ENCODE results near the gene DLG2. TPM values are rescaled to one million over a fixed set of nuclear protein-coding genes. Genes with fewer than 3 reads are reported as not detected.

Gene DLG2
- total RNA-seq, 2 experiments from 2014 or later = 2.0 to 2.1 TPM

GRCh38 chr11:83571302-83571701 is 2055.8 kb downstream of the DLG2 start:
- H3K36me3 Mint-ChIP-seq (ENCODE audit: low read depth) = no peaks in the 10 kb centered on the region
- peaks cover 11% of the 10 kb centered on the region for H3K27me3 Mint-ChIP-seq
- POLR2A ChIA-PET = no interaction called here
- CTCF ChIA-PET = no interaction called here
- ATAC-seq (ENCODE audit: poor library complexity) (no peak), DNase-seq (no peak)
- H3K27ac ChIP-seq (ENCODE audit: low read depth in 1 of 2, low read length in 2 of 2) = no peak overlapping the region
- H3K36me3 ChIP-seq (ENCODE audit: insufficient read depth, low read length) = no peaks in the 10 kb centered on the region
- TF ChIP-seq CTCF (IDR thresholded peaks at IDR 0.05) = no peak
- no peak overlapping the region for H3K4me3 ChIP-seq (ENCODE audit: low read length)
- H3K27ac Mint-ChIP-seq = no peak overlapping the region
- H3K4me1 Mint-ChIP-seq (ENCODE audit: low read depth) = no peaks in the 10 kb centered on the region
- H3K9me3 Mint-ChIP-seq = no peaks in the 10 kb centered on the region
- H3K4me1 ChIP-seq (ENCODE audit: insufficient read depth, low read length) = no peaks in the 10 kb centered on the region
- H3K27me3 ChIP-seq (ENCODE audit: control insufficient read depth in 1 of 2, insufficient read depth in 2 of 2, low read length in 2 of 2) = peaks cover 0 to 3% of the 10 kb centered on the region in 2 experiments
- H3K4me3 Mint-ChIP-seq = no peak overlapping the region
- no peaks in the 10 kb centered on the region for H3K9me3 ChIP-seq (ENCODE audit: control insufficient read depth in 1 of 2, insufficient read depth in 1 of 2, low read length in 2 of 2)
- intact Hi-C loops (cut with DNase I, micrococcal nuclease) = no loop called here

- Mint-ChIP-seq H3K27ac (no peak overlapping the region), H3K27me3 (peaks cover 17% of the 10 kb centered on the region), H3K4me3 (no peak overlapping the region), H3K4me1 (ENCODE audit: low read depth) (no peaks in the 10 kb centered on the region), H3K36me3 (ENCODE audit: low read depth) (no peaks in the 10 kb centered on the region), H3K9me3 (no peaks in the 10 kb centered on the region)
- intact Hi-C loops (cut with DNase I, micrococcal nuclease) = no loop called here
- POLR2A ChIA-PET = no interaction called here
- no peak for TF ChIP-seq CTCF (IDR thresholded peaks at IDR 0.05)
- H3K4me1 ChIP-seq (ENCODE audit: insufficient read depth, low read length) = no peaks in the 10 kb centered on the region
- DNase-seq = no peak
- H3K4me3 ChIP-seq (ENCODE audit: low read length) = no peak overlapping the region
- no peaks in the 10 kb centered on the region for H3K9me3 ChIP-seq (ENCODE audit: control insufficient read depth in 1 of 2, insufficient read depth in 1 of 2, low read length in 2 of 2)
- H3K27me3 ChIP-seq (ENCODE audit: control insufficient read depth in 1 of 2, insufficient read depth in 2 of 2, low read length in 2 of 2) = no peaks in the 10 kb centered on the region
- H3K36me3 ChIP-seq (ENCODE audit: insufficient read depth, low read length) = no peaks in the 10 kb centered on the region
- CTCF ChIA-PET = no interaction called here
- no peak overlapping the region for H3K27ac ChIP-seq (ENCODE audit: low read depth in 1 of 2, low read length in 2 of 2)
- ATAC-seq (ENCODE audit: poor library complexity) = no peak
These were observed 2057.9 kb downstream of the DLG2 start for GRCh38 chr11:83569134-83569805.

GRCh38 chr11:83568516-83568915 is 2058.6 kb downstream of the DLG2 start:
- Mint-ChIP-seq H3K9me3 (no peaks in the 10 kb centered on the region), H3K27ac (no peak overlapping the region)

More at GRCh38 chr11:83568516-83568915, 2058.6 kb downstream of the DLG2 start:
- no peak overlapping the region for H3K4me3 Mint-ChIP-seq
- Histone ChIP-seq H3K27me3 (ENCODE audit: control insufficient read depth in 1 of 2, insufficient read depth in 2 of 2, low read length in 2 of 2) (no peaks in the 10 kb centered on the region), H3K9me3 (ENCODE audit: control insufficient read depth in 1 of 2, insufficient read depth in 1 of 2, low read length in 2 of 2) (no peaks in the 10 kb centered on the region), H3K4me3 (ENCODE audit: low read length) (no peak overlapping the region), H3K36me3 (ENCODE audit: insufficient read depth, low read length) (no peaks in the 10 kb centered on the region), H3K4me1 (ENCODE audit: insufficient read depth, low read length) (no peaks in the 10 kb centered on the region), H3K27ac (ENCODE audit: low read depth in 1 of 2, low read length in 2 of 2) (no peak overlapping the region)
- intact Hi-C loops (cut with DNase I, micrococcal nuclease) = no loop called here
- no peaks in the 10 kb centered on the region for H3K4me1 Mint-ChIP-seq (ENCODE audit: low read depth)
- no peak for ATAC-seq (ENCODE audit: poor library complexity)
- no peaks in the 10 kb centered on the region for H3K36me3 Mint-ChIP-seq (ENCODE audit: low read depth)
- ChIA-PET POLR2A (no interaction called here), CTCF (no interaction called here)
- DNase-seq = no peak
- TF ChIP-seq CTCF (IDR thresholded peaks at IDR 0.05) = no peak
- H3K27me3 Mint-ChIP-seq = peaks cover 12% of the 10 kb centered on the region
